ENCODE results near the gene ABCC2.

DNA sequence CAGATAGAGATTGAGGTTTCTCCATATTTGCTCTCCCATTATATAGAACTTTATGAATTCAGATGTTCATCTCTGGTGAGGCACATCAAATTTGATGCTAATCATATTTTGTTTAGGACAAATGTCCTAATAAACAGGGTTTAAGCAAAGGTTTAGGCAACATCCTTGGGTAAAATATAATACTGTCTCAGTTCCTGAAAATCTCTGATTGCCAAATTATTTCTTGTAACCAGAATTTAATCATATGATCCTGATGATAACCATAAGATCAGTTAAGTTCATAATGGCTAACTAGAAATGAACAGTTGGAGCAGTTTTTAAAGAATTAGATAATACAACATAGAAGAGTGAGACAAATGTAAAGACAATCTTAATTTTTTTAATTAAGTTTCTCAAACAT, 31.8 kb upstream of the ABCC2 start:
- no peak for TF ChIP-seq NR3C1 (CRISPR knock-in tag; IDR thresholded peaks at IDR 0.05)
- TF ChIP-seq, protein P1, sequence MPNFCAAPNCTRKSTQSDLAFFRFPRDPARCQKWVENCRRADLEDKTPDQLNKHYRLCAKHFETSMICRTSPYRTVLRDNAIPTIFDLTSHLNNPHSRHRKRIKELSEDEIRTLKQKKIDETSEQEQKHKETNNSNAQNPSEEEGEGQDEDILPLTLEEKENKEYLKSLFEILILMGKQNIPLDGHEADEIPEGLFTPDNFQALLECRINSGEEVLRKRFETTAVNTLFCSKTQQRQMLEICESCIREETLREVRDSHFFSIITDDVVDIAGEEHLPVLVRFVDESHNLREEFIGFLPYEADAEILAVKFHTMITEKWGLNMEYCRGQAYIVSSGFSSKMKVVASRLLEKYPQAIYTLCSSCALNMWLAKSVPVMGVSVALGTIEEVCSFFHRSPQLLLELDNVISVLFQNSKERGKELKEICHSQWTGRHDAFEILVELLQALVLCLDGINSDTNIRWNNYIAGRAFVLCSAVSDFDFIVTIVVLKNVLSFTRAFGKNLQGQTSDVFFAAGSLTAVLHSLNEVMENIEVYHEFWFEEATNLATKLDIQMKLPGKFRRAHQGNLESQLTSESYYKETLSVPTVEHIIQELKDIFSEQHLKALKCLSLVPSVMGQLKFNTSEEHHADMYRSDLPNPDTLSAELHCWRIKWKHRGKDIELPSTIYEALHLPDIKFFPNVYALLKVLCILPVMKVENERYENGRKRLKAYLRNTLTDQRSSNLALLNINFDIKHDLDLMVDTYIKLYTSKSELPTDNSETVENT (CRISPR knock-in tag; IDR thresholded peaks at IDR 0.05): no peak
- TF ChIP-seq, protein P2, sequence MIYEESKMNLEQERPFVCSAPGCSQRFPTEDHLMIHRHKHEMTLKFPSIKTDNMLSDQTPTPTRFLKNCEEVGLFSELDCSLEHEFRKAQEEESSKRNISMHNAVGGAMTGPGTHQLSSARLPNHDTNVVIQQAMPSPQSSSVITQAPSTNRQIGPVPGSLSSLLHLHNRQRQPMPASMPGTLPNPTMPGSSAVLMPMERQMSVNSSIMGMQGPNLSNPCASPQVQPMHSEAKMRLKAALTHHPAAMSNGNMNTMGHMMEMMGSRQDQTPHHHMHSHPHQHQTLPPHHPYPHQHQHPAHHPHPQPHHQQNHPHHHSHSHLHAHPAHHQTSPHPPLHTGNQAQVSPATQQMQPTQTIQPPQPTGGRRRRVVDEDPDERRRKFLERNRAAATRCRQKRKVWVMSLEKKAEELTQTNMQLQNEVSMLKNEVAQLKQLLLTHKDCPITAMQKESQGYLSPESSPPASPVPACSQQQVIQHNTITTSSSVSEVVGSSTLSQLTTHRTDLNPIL (CRISPR knock-in tag; IDR thresholded peaks at IDR 0.05): no peak
- no peak for TF ChIP-seq YY1 (IDR thresholded peaks at IDR 0.05; ENCODE audit: borderline replicate concordance in 1 of 3, control insufficient read depth in 1 of 3, extremely low read depth in 1 of 3, insufficient read depth in 3 of 3, insufficient read length in 1 of 3, insufficient replicate concordance in 2 of 3, low read depth in 1 of 3, low read length in 2 of 3)
- TF ChIP-seq, protein P3, sequence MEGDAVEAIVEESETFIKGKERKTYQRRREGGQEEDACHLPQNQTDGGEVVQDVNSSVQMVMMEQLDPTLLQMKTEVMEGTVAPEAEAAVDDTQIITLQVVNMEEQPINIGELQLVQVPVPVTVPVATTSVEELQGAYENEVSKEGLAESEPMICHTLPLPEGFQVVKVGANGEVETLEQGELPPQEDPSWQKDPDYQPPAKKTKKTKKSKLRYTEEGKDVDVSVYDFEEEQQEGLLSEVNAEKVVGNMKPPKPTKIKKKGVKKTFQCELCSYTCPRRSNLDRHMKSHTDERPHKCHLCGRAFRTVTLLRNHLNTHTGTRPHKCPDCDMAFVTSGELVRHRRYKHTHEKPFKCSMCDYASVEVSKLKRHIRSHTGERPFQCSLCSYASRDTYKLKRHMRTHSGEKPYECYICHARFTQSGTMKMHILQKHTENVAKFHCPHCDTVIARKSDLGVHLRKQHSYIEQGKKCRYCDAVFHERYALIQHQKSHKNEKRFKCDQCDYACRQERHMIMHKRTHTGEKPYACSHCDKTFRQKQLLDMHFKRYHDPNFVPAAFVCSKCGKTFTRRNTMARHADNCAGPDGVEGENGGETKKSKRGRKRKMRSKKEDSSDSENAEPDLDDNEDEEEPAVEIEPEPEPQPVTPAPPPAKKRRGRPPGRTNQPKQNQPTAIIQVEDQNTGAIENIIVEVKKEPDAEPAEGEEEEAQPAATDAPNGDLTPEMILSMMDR (IDR thresholded peaks at IDR 0.05 in 2 of 3, conservative IDR thresholded peaks at IDR 0.05 in 1 of 3; ENCODE audit: insufficient read depth in 2 of 3, low read depth in 1 of 3, low read length in 3 of 3): no peak
- TF ChIP-seq POLR2A (conservative IDR thresholded peaks at IDR 0.05): no peak
- no peak for TF ChIP-seq SIN3A (IDR thresholded peaks at IDR 0.05; ENCODE audit: borderline replicate concordance in 2 of 2, control insufficient read depth in 1 of 2, low read depth in 2 of 2, low read length in 2 of 2)
- no peak for TF ChIP-seq POLR2AphosphoS2 (IDR thresholded peaks at IDR 0.05; ENCODE audit: low read length)
- TF ChIP-seq, protein P4, sequence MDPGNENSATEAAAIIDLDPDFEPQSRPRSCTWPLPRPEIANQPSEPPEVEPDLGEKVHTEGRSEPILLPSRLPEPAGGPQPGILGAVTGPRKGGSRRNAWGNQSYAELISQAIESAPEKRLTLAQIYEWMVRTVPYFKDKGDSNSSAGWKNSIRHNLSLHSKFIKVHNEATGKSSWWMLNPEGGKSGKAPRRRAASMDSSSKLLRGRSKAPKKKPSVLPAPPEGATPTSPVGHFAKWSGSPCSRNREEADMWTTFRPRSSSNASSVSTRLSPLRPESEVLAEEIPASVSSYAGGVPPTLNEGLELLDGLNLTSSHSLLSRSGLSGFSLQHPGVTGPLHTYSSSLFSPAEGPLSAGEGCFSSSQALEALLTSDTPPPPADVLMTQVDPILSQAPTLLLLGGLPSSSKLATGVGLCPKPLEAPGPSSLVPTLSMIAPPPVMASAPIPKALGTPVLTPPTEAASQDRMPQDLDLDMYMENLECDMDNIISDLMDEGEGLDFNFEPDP (CRISPR knock-in tag; IDR thresholded peaks at IDR 0.05): no peak
- TF ChIP-seq ZBTB7A (IDR thresholded peaks at IDR 0.05; ENCODE audit: borderline replicate concordance, control insufficient read depth, low read depth, low read length): no peak
- TF ChIP-seq, protein P5, sequence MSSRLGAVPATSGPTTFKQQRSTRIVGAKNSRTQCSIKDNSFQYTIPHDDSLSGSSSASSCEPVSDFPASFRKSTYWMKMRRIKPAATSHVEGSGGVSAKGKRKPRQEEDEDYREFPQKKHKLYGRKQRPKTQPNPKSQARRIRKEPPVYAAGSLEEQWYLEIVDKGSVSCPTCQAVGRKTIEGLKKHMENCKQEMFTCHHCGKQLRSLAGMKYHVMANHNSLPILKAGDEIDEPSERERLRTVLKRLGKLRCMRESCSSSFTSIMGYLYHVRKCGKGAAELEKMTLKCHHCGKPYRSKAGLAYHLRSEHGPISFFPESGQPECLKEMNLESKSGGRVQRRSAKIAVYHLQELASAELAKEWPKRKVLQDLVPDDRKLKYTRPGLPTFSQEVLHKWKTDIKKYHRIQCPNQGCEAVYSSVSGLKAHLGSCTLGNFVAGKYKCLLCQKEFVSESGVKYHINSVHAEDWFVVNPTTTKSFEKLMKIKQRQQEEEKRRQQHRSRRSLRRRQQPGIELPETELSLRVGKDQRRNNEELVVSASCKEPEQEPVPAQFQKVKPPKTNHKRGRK (tag; IDR thresholded peaks at IDR 0.05): no peak
- TF ChIP-seq ETV5 (CRISPR knock-in tag; IDR thresholded peaks at IDR 0.05; ENCODE audit: low read depth): no peak
- no peak for TF ChIP-seq BDP1 (IDR thresholded peaks at IDR 0.05; ENCODE audit: insufficient read depth, insufficient read length)
- TF ChIP-seq ZNF3 (CRISPR knock-in tag; IDR thresholded peaks at IDR 0.05): no peak
